Measurements from ENCODE around the gene ZNHIT2.

Gene ZNHIT2

DNA sequence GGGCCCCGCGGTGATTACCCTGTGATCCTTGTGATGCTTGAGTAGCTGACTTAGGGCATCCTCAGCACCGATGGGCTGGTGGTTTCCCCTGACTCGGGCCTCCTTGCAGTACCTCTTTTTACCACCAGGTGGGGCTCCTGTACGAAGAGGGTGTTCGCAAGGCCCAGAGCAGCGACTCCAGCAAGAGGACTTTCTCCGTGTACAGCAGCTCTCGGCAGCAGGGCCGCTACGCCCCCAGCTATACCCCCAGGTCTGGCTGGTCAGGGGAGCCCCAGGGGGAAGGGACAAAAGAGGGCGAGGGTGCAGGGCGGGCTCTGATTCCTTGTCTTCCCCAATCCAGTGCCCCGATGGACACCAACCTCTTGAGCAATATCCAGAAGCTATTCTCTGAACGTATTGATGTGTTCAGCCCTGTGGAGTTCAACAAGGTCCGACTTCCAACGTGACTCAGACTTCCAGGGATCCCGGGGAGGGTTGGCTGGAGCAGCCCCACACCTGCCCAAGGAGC is 7.1 kb downstream of the ZNHIT2 start:
- no peak overlapping the region for H3K27ac ChIP-seq (replicated peaks)
- DNase-seq (ENCODE audit: low read depth in 1 of 2, low spot score in 1 of 2) = peak; percentile 67 to 90
- H3K27me3 ChIP-seq (ENCODE audit: insufficient read depth, poor library complexity, severe bottlenecking) = no peaks in the 10 kb centered on the region
- TF ChIP-seq, protein P1, sequence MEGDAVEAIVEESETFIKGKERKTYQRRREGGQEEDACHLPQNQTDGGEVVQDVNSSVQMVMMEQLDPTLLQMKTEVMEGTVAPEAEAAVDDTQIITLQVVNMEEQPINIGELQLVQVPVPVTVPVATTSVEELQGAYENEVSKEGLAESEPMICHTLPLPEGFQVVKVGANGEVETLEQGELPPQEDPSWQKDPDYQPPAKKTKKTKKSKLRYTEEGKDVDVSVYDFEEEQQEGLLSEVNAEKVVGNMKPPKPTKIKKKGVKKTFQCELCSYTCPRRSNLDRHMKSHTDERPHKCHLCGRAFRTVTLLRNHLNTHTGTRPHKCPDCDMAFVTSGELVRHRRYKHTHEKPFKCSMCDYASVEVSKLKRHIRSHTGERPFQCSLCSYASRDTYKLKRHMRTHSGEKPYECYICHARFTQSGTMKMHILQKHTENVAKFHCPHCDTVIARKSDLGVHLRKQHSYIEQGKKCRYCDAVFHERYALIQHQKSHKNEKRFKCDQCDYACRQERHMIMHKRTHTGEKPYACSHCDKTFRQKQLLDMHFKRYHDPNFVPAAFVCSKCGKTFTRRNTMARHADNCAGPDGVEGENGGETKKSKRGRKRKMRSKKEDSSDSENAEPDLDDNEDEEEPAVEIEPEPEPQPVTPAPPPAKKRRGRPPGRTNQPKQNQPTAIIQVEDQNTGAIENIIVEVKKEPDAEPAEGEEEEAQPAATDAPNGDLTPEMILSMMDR (IDR thresholded peaks at IDR 0.05; ENCODE audit: insufficient read depth, low read length) = peak; percentile 99
- TF ChIP-seq SPI1 (IDR thresholded peaks at IDR 0.05; ENCODE audit: borderline replicate concordance, low read depth) = peak; percentile 24; the same call in 1 of the 2 replicates
- 0 out of 2 replicates have a peak, but pooled peaks have one; percentile 9 for TF ChIP-seq POLR2AphosphoS5 (IDR thresholded peaks at IDR 0.05; ENCODE audit: low read depth)
- TF ChIP-seq, protein P2, sequence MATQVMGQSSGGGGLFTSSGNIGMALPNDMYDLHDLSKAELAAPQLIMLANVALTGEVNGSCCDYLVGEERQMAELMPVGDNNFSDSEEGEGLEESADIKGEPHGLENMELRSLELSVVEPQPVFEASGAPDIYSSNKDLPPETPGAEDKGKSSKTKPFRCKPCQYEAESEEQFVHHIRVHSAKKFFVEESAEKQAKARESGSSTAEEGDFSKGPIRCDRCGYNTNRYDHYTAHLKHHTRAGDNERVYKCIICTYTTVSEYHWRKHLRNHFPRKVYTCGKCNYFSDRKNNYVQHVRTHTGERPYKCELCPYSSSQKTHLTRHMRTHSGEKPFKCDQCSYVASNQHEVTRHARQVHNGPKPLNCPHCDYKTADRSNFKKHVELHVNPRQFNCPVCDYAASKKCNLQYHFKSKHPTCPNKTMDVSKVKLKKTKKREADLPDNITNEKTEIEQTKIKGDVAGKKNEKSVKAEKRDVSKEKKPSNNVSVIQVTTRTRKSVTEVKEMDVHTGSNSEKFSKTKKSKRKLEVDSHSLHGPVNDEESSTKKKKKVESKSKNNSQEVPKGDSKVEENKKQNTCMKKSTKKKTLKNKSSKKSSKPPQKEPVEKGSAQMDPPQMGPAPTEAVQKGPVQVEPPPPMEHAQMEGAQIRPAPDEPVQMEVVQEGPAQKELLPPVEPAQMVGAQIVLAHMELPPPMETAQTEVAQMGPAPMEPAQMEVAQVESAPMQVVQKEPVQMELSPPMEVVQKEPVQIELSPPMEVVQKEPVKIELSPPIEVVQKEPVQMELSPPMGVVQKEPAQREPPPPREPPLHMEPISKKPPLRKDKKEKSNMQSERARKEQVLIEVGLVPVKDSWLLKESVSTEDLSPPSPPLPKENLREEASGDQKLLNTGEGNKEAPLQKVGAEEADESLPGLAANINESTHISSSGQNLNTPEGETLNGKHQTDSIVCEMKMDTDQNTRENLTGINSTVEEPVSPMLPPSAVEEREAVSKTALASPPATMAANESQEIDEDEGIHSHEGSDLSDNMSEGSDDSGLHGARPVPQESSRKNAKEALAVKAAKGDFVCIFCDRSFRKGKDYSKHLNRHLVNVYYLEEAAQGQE (IDR thresholded peaks at IDR 0.05; ENCODE audit: insufficient replicate concordance, low read depth) = no peak
- no peak for TF ChIP-seq GABPA (IDR thresholded peaks at IDR 0.05; ENCODE audit: low read depth)
- H3K4me3 ChIP-seq (replicated peaks; ENCODE audit: insufficient read depth, low read length) = no peak overlapping the region

DNA sequence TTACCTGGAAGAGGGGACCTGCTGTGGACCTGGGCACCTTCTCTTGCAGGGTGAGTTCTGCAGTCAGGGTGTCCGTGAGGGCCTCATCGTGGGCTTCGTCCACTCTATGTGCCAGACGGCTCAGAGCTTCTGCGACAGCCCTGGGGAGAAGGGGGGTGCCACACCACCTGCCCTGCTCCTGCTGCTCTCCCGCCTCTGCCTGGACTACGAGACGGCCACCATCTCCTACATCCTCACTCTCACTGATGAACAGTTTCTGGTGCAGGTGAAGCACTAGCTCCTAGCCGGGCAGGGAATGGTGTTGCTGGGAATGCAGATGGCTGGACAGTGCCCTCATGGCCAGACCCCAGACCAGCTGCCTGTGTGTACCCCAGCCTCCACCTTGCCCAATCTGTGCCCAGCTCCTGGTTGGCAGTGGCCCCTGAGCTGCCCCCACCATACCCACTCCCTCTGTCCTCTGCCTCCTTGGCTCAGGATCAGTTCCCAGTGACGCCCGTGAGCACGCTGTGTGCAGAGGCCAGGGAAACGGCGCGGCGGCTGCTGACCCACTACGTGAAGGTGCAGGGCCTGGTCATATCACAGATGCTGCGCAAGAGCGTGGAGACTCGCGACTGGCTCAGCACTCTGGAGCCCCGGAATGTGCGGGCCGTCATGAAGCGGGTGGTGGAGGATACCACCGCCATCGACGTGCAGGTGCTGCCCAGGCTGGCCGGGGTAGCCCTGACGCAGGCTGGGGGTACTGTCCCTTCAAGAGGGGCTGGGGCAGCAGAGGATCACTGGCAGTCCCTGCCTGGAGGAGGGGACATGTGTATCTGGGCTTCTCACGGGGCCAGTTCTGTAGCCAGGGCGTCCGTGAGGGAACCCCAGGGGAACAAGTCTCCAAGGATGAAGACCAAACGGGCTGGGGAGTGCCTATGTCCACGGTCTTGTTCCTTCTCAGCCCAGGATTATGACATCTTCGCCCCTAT is 8.0 kb downstream of the ZNHIT2 start:
- H3K4me3 ChIP-seq (replicated peaks; ENCODE audit: insufficient read depth, low read length) = no peak overlapping the region
- DNase-seq (ENCODE audit: low read depth in 1 of 2, low spot score in 1 of 2) = no peak
- TF ChIP-seq SPI1 (IDR thresholded peaks at IDR 0.05; ENCODE audit: borderline replicate concordance, low read depth) (no peak), POLR2AphosphoS5 (IDR thresholded peaks at IDR 0.05; ENCODE audit: low read depth) (no peak), GABPA (IDR thresholded peaks at IDR 0.05; ENCODE audit: low read depth) (no peak)
- TF ChIP-seq, protein P2 (IDR thresholded peaks at IDR 0.05; ENCODE audit: insufficient replicate concordance, low read depth) = no peak
- TF ChIP-seq, protein P1 (IDR thresholded peaks at IDR 0.05; ENCODE audit: insufficient read depth, low read length) = no peak
- H3K27me3 ChIP-seq (ENCODE audit: insufficient read depth, poor library complexity, severe bottlenecking) = no peaks in the 10 kb centered on the region
- H3K27ac ChIP-seq (replicated peaks) = no peak overlapping the region

DNA sequence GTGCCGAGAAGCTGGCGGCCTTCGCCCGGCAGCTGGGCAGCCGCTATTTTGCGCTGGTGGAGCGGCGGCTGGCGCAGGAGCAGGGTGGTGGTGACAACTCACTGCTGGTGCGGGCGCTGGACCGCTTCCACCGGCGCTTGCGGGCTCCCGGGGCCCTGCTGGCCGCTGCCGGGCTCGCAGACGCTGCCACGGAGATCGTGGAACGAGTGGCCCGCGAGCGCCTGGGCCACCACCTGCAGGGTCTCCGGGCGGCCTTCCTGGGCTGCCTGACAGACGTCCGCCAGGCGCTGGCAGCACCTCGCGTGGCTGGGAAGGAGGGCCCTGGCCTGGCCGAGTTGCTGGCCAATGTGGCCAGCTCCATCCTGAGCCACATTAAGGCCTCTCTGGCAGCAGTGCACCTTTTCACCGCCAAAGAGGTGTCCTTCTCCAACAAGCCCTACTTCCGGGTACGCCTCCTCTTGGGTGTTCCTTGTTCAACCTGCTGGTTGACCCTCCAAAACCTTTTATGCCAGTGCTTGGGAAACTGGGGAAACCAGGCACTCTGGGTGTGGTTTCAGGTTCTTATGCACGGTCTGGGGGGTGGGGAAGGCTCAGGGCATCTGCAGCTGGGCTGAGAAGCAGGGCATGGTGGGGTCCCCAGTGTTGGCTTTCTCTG is 8.9 kb downstream of the ZNHIT2 start:
- H3K27ac ChIP-seq (replicated peaks) = no peak overlapping the region
- H3K4me3 ChIP-seq (replicated peaks; ENCODE audit: insufficient read depth, low read length) = no peak overlapping the region
- no peak for DNase-seq (ENCODE audit: low read depth in 1 of 2, low spot score in 1 of 2)
- no peaks in the 10 kb centered on the region for H3K27me3 ChIP-seq (ENCODE audit: insufficient read depth, poor library complexity, severe bottlenecking)
- TF ChIP-seq SPI1 (IDR thresholded peaks at IDR 0.05; ENCODE audit: borderline replicate concordance, low read depth) = no peak
- TF ChIP-seq POLR2AphosphoS5 (IDR thresholded peaks at IDR 0.05; ENCODE audit: low read depth) = no peak
- TF ChIP-seq, protein P2 (IDR thresholded peaks at IDR 0.05; ENCODE audit: insufficient replicate concordance, low read depth) = no peak
- TF ChIP-seq, protein P1 (IDR thresholded peaks at IDR 0.05; ENCODE audit: insufficient read depth, low read length) = no peak
- no peak for TF ChIP-seq GABPA (IDR thresholded peaks at IDR 0.05; ENCODE audit: low read depth)

Data from HL-60 (cell line).